ENCODE data around the gene SENP7.
"Not testable (repeated sequence)": the region's sequence is repeated elsewhere in the genome, so short reads cannot be mapped to it uniquely, and the experiment has no call there.

Gene SENP7

GRCh38 chr3:101453961-101454360, 59.1 kb downstream of the SENP7 start:
- Histone ChIP-seq H4K8ac (ENCODE audit: low read depth, low read length) (no peak overlapping the region), H3K36me3 (ENCODE audit: control insufficient read depth in 1 of 2, insufficient read depth in 2 of 2, low read length in 2 of 2) (no peaks in the 10 kb centered on the region), H3K23ac (ENCODE audit: low read length) (no peak overlapping the region), H3K79me1 (ENCODE audit: low read length) (no peaks in the 10 kb centered on the region), H4K91ac (ENCODE audit: low read depth, low read length) (no peak overlapping the region), H2AK5ac (ENCODE audit: low read length) (no peak overlapping the region), H3K4me1 (ENCODE audit: control insufficient read depth in 1 of 2, insufficient read depth in 2 of 2, low read length in 2 of 2) (no peaks in the 10 kb centered on the region), H3K79me2 (ENCODE audit: control insufficient read depth, insufficient read depth, low read length, poor library complexity) (no peaks in the 10 kb centered on the region), H4K12ac (ENCODE audit: low read depth, low read length) (no peak overlapping the region), H3K4ac (ENCODE audit: low read depth, low read length) (no peak overlapping the region), H2AFZ (ENCODE audit: insufficient read depth, low read length, poor library complexity) (no peak overlapping the region), H2BK120ac (ENCODE audit: insufficient read depth, low read length, poor library complexity) (no peak overlapping the region), H2BK5ac (ENCODE audit: low read depth, low read length, poor library complexity) (no peak overlapping the region), H3K27me3 (ENCODE audit: insufficient read depth, low read length) (no peaks in the 10 kb centered on the region), H3K18ac (ENCODE audit: low read length) (no peak overlapping the region), H3K27ac (ENCODE audit: low read depth, low read length) (no peak overlapping the region), H3K9ac (ENCODE audit: low read length) (no peak overlapping the region), H3K9me3 (ENCODE audit: insufficient read depth, low read depth, low read length) (no peaks in the 10 kb centered on the region), H3K14ac (ENCODE audit: low read length) (no peak overlapping the region), H3K4me3 (ENCODE audit: low read depth, low read length) (no peak overlapping the region), H2BK12ac (ENCODE audit: low read length) (no peak overlapping the region), H3K4me2 (ENCODE audit: low read length) (no peak overlapping the region)
- WGBS (ENCODE audit: extremely low coverage, insufficient coverage, insufficient read length), result no CpG with 5 or more reads among the region's 3 CpGs
- DNase-seq, result no peak

GRCh38 chr3:101438641-101439040, 74.4 kb downstream of the SENP7 start:
- not testable (repeated sequence) for H3K79me1 ChIP-seq (ENCODE audit: low read length); H2AFZ ChIP-seq (ENCODE audit: insufficient read depth, low read length, poor library complexity); H2AK5ac ChIP-seq (ENCODE audit: low read length); H3K79me2 ChIP-seq (ENCODE audit: control insufficient read depth, insufficient read depth, low read length, poor library complexity); H4K91ac ChIP-seq (ENCODE audit: low read depth, low read length); H3K23ac ChIP-seq (ENCODE audit: low read length); H3K4me1 ChIP-seq (ENCODE audit: control insufficient read depth in 1 of 2, insufficient read depth in 2 of 2, low read length in 2 of 2); H3K4me3 ChIP-seq (ENCODE audit: low read depth, low read length); H3K14ac ChIP-seq (ENCODE audit: low read length); H4K12ac ChIP-seq (ENCODE audit: low read depth, low read length); H3K18ac ChIP-seq (ENCODE audit: low read length); H3K27me3 ChIP-seq (ENCODE audit: insufficient read depth, low read length); H3K9ac ChIP-seq (ENCODE audit: low read length); H3K9me3 ChIP-seq (ENCODE audit: insufficient read depth, low read depth, low read length); H3K4ac ChIP-seq (ENCODE audit: low read depth, low read length); H4K8ac ChIP-seq (ENCODE audit: low read depth, low read length); H2BK5ac ChIP-seq (ENCODE audit: low read depth, low read length, poor library complexity); H3K36me3 ChIP-seq (ENCODE audit: control insufficient read depth in 1 of 2, insufficient read depth in 2 of 2, low read length in 2 of 2); H3K27ac ChIP-seq (ENCODE audit: low read depth, low read length); H3K4me2 ChIP-seq (ENCODE audit: low read length); DNase-seq; H2BK12ac ChIP-seq (ENCODE audit: low read length); H2BK120ac ChIP-seq (ENCODE audit: insufficient read depth, low read length, poor library complexity)
- WGBS (ENCODE audit: extremely low coverage, insufficient coverage, insufficient read length), result no CpG with 5 or more reads among the region's 23 CpGs

- Histone ChIP-seq H2AFZ (ENCODE audit: insufficient read depth, low read length, poor library complexity) (no peak overlapping the region), H4K8ac (ENCODE audit: low read depth, low read length) (no peak overlapping the region), H3K18ac (ENCODE audit: low read length) (no peak overlapping the region), H4K91ac (ENCODE audit: low read depth, low read length) (no peak overlapping the region), H3K27ac (ENCODE audit: low read depth, low read length) (no peak overlapping the region), H2BK120ac (ENCODE audit: insufficient read depth, low read length, poor library complexity) (no peak overlapping the region), H3K14ac (ENCODE audit: low read length) (no peak overlapping the region), H4K12ac (ENCODE audit: low read depth, low read length) (no peak overlapping the region), H3K4me2 (ENCODE audit: low read length) (no peak overlapping the region), H3K79me1 (ENCODE audit: low read length) (no peaks in the 10 kb centered on the region), H3K36me3 (ENCODE audit: control insufficient read depth in 1 of 2, insufficient read depth in 2 of 2, low read length in 2 of 2) (no peaks in the 10 kb centered on the region), H3K4ac (ENCODE audit: low read depth, low read length) (no peak overlapping the region), H3K79me2 (ENCODE audit: control insufficient read depth, insufficient read depth, low read length, poor library complexity) (no peaks in the 10 kb centered on the region), H2BK12ac (ENCODE audit: low read length) (no peak overlapping the region), H2AK5ac (ENCODE audit: low read length) (no peak overlapping the region), H3K4me3 (ENCODE audit: low read depth, low read length) (no peak overlapping the region), H3K27me3 (ENCODE audit: insufficient read depth, low read length) (no peaks in the 10 kb centered on the region), H3K9me3 (ENCODE audit: insufficient read depth, low read depth, low read length) (no peaks in the 10 kb centered on the region), H3K23ac (ENCODE audit: low read length) (no peak overlapping the region), H2BK5ac (ENCODE audit: low read depth, low read length, poor library complexity) (no peak overlapping the region), H3K9ac (ENCODE audit: low read length) (no peak overlapping the region), H3K4me1 (ENCODE audit: control insufficient read depth in 1 of 2, insufficient read depth in 2 of 2, low read length in 2 of 2) (no peaks in the 10 kb centered on the region)
- no CpG with 5 or more reads among the region's 1 CpG for WGBS (ENCODE audit: extremely low coverage, insufficient coverage, insufficient read length)
- no peak for DNase-seq
Measured at GRCh38 chr3:101433652-101434051, 79.4 kb downstream of the SENP7 start.

GRCh38 chr3:101423984-101424888, 88.8 kb downstream of the SENP7 start:
- Histone ChIP-seq H3K4me2 (ENCODE audit: low read length) (no peak overlapping the region), H2AK5ac (ENCODE audit: low read length) (no peak overlapping the region), H2AFZ (ENCODE audit: insufficient read depth, low read length, poor library complexity) (no peak overlapping the region), H2BK12ac (ENCODE audit: low read length) (no peak overlapping the region), H4K91ac (ENCODE audit: low read depth, low read length) (no peak overlapping the region), H4K12ac (ENCODE audit: low read depth, low read length) (no peak overlapping the region), H3K27me3 (ENCODE audit: insufficient read depth, low read length) (no peaks in the 10 kb centered on the region), H3K36me3 (ENCODE audit: control insufficient read depth in 1 of 2, insufficient read depth in 2 of 2, low read length in 2 of 2) (no peaks in the 10 kb centered on the region), H3K14ac (ENCODE audit: low read length) (no peak overlapping the region), H3K9me3 (ENCODE audit: insufficient read depth, low read depth, low read length) (peaks cover 7% of the 10 kb centered on the region), H3K4me1 (ENCODE audit: control insufficient read depth in 1 of 2, insufficient read depth in 2 of 2, low read length in 2 of 2) (peaks cover 0 to 5% of the 10 kb centered on the region in 2 experiments), H3K79me2 (ENCODE audit: control insufficient read depth, insufficient read depth, low read length, poor library complexity) (no peaks in the 10 kb centered on the region), H3K4ac (ENCODE audit: low read depth, low read length) (no peak overlapping the region), H4K8ac (ENCODE audit: low read depth, low read length) (no peak overlapping the region), H3K4me3 (ENCODE audit: low read depth, low read length) (peak overlapping the region; percentile 3), H3K23ac (ENCODE audit: low read length) (no peak overlapping the region), H3K79me1 (ENCODE audit: low read length) (no peaks in the 10 kb centered on the region), H3K9ac (ENCODE audit: low read length) (no peak overlapping the region), H3K18ac (ENCODE audit: low read length) (no peak overlapping the region), H3K27ac (ENCODE audit: low read depth, low read length) (no peak overlapping the region), H2BK5ac (ENCODE audit: low read depth, low read length, poor library complexity) (no peak overlapping the region), H2BK120ac (ENCODE audit: insufficient read depth, low read length, poor library complexity) (no peak overlapping the region)
- WGBS (ENCODE audit: extremely low coverage, insufficient coverage, insufficient read length), result no CpG with 5 or more reads among the region's 11 CpGs
- no peak for DNase-seq
